ENCODE data around the gene PACSIN2.

PACSIN2 gene

DNA sequence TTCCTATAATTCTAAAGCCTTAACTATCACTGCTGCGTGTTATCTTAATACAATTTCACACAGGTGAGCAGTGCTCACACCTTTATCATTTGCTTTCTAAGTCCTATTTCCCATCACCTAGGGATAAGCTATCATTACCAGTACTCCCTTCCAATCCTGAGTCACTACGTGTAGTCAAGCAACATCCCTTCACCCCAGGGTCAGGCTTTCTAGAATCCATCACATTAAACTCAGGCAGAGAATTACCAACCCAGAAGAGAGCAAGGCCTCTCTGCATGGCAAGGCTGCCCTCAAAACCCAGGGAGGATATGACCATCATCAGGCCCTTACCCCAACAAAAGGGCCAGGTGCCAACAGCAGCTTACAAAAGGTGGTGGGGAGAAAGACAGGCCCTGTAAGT lies 9.8 kb downstream of the PACSIN2 start:
- no peak overlapping the region for H3K4me3 ChIP-seq (ENCODE audit: low read depth, low read length)
- TF ChIP-seq, protein P1, sequence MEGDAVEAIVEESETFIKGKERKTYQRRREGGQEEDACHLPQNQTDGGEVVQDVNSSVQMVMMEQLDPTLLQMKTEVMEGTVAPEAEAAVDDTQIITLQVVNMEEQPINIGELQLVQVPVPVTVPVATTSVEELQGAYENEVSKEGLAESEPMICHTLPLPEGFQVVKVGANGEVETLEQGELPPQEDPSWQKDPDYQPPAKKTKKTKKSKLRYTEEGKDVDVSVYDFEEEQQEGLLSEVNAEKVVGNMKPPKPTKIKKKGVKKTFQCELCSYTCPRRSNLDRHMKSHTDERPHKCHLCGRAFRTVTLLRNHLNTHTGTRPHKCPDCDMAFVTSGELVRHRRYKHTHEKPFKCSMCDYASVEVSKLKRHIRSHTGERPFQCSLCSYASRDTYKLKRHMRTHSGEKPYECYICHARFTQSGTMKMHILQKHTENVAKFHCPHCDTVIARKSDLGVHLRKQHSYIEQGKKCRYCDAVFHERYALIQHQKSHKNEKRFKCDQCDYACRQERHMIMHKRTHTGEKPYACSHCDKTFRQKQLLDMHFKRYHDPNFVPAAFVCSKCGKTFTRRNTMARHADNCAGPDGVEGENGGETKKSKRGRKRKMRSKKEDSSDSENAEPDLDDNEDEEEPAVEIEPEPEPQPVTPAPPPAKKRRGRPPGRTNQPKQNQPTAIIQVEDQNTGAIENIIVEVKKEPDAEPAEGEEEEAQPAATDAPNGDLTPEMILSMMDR (IDR thresholded peaks at IDR 0.05; ENCODE audit: low read depth, low read length, missing control alignments) = no peak
- no peak for DNase-seq (ENCODE audit: low read depth)

GRCh38 chr22:43004362-43005035 lies 10.4 kb downstream of the PACSIN2 start:
- no peak for DNase-seq (ENCODE audit: low read depth)
- TF ChIP-seq, protein P1 (IDR thresholded peaks at IDR 0.05; ENCODE audit: low read depth, low read length, missing control alignments) = no peak
- H3K4me3 ChIP-seq (ENCODE audit: low read depth, low read length) = no peak overlapping the region

GRCh38 chr22:43002202-43002586 lies 12.8 kb downstream of the PACSIN2 start:
- TF ChIP-seq, protein P1 (IDR thresholded peaks at IDR 0.05; ENCODE audit: low read depth, low read length, missing control alignments) = no peak
- H3K4me3 ChIP-seq (ENCODE audit: low read depth, low read length) = peak overlapping the region; percentile 7; the same call in 1 of the 2 replicates
- no peak for DNase-seq (ENCODE audit: low read depth)

DNA sequence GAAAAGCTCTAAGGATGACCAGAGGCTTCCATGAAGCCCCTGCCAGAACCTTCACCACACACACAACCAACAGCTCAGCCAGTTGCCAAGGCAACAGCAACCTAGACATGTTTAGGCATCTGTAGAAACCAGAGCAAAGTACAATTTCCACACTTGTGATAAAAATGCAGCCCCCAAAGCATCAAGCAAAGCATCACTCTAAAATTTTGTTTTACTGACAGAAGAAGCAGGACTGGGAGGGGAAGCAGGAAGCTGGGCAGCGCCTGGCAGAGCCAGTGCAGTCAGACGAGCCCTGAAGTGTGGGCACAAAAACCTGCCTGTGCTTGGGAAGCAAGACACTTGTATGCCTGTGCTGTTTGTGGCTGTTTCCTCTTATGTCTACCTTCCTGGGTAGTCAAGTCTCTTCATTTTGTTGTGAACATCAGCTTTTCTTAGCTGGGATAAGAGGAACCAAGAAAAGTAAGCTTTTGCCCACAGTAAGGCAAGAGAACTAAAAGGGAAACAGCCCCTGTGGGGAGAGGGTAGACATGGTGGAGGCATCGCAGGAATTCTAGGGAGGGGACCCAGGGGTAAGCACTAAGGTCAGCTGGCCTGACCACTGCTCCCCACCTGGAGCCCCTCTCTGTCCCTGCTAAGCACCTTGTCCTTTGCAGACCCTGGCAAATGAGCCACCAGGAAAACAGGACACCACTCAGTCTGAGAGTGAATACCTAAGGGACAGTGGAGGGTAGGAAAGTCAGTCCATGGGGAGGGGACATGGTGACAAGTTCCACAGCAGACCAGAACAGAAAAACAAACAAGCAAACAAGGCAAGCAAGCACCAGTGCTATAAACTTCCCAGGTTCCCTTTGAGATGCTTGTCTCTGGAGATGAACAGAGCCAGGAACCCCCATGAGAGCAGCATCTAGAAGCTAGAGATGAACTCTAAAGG lies 13.4 kb downstream of the PACSIN2 start:
- no peak for DNase-seq (ENCODE audit: low read depth)
- peak overlapping the region; percentile 10 for H3K4me3 ChIP-seq (ENCODE audit: low read depth, low read length)
- TF ChIP-seq, protein P1 (IDR thresholded peaks at IDR 0.05; ENCODE audit: low read depth, low read length, missing control alignments) = no peak

- no peak overlapping the region; the same call in 1 of the 2 replicates for H3K4me3 ChIP-seq (ENCODE audit: low read depth, low read length)
- no peak for DNase-seq (ENCODE audit: low read depth)
- TF ChIP-seq, protein P1 (IDR thresholded peaks at IDR 0.05; ENCODE audit: low read depth, low read length, missing control alignments) = no peak
Measured at GRCh38 chr22:43000441-43001175, 14.3 kb downstream of the PACSIN2 start.

GRCh38 chr22:42997582-42998090 lies 17.3 kb downstream of the PACSIN2 start:
- H3K4me3 ChIP-seq (ENCODE audit: low read depth, low read length) = no peak overlapping the region
- TF ChIP-seq, protein P1 (IDR thresholded peaks at IDR 0.05; ENCODE audit: low read depth, low read length, missing control alignments) = no peak

More at GRCh38 chr22:42997582-42998090, 17.3 kb downstream of the PACSIN2 start:
- no peak for DNase-seq (ENCODE audit: low read depth)

All from GM12864 (cell line).